Right renal cortex interstitium (tissue), 3 donors: ENCODE results near the gene PDE7B. TPM values are rescaled to one million over a fixed set of nuclear protein-coding genes. Genes with fewer than 3 reads are reported as not detected.

Source experiments
- DNase-seq, 3 donors: peaks; one replicate each; pipeline ENCODE4 v3.0.0-alpha.2; 2013; ENCODE audit warnings: low read depth in 3 of 3, low spot score in 2 of 3
- polyA plus RNA-seq, 3 donors: library from polyadenylated mRNA; unstranded; fragments of 120-200 nt; gene quantifications; one replicate each; pipeline ENCODE4 v1.2.1, GENCODE V29; 2013; ENCODE audit not compliant: insufficient read length in 3 of 3

The PDE7B gene
- polyA plus RNA-seq, 3 donors, result 8.3 to 9.2 (median 8.7) TPM

- no peak for DNase-seq
Measured at GRCh38 chr6:135883536-135883935, 32.0 kb downstream of the PDE7B start.

GRCh38 chr6:135884136-135884535 lies 32.6 kb downstream of the PDE7B start:
- DNase-seq, result no peak

- DNase-seq, result no peak
Measured at GRCh38 chr6:135887069-135887468, 35.6 kb downstream of the PDE7B start.

GRCh38 chr6:135888818-135889217 lies 37.3 kb downstream of the PDE7B start:
- DNase-seq, result no peak

DNA sequence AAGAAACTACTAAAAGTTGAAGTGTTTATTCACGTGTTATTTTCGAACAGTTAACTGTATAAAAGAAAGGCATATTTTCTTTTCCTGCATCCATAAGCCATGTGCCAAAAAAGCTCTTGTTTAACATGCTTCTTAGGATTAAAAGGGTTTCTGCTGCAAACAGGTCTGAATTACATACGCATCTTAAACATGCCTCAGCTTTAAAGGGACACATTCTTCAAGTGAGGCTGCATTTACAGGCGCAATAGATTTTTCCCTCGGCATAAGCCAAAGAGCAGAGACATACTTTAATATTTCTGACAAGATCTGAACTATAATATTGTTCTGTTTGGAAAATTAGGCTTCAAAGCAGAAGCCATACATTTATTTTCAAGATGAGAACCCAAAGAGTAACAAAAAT lies 39.4 kb downstream of the PDE7B start:
- no peak for DNase-seq

GRCh38 chr6:135891710-135892109 lies 40.2 kb downstream of the PDE7B start:
- no peak for DNase-seq

GRCh38 chr6:135895231-135895911 lies 43.9 kb downstream of the PDE7B start:
- DNase-seq, result no peak

- no peak for DNase-seq
Measured at GRCh38 chr6:135897087-135897486, 45.6 kb downstream of the PDE7B start.

GRCh38 chr6:135901774-135902524 lies 50.4 kb downstream of the PDE7B start:
- DNase-seq, result no peak

DNA sequence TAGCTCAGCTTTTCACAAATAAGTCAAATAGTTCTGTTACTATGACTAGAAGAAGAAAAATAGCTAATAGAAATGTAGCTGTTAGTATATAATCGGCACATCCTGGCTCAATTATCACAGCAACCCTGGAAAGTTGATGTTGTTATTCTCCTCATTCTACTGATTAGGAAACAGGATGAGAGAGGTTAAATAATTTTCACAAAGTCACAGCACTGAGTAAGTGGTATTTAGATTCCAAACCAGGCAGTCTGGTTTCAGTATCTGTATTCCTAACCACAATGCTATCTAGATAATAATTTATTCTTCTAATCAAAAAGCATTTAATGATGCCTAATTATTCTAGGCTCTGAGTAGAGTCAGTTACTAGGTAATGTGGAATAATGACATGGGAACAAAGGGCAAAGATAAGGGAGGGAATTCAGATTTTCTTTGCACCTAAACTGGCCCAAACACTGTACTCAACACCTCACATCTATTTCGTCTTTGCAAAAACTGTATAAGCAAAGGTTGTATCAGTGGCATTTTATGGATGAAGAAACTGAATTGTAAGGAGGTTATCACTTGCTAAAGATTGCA lies 51.3 kb downstream of the PDE7B start:
- no peak for DNase-seq

- no peak for DNase-seq
Measured at GRCh38 chr6:135904666-135905065, 53.2 kb downstream of the PDE7B start.

- DNase-seq, result no peak
Measured at GRCh38 chr6:135905604-135906300, 54.3 kb downstream of the PDE7B start.

- DNase-seq, result no peak
Measured at GRCh38 chr6:135906542-135906941, 55.0 kb downstream of the PDE7B start.

- DNase-seq, result no peak
Measured at GRCh38 chr6:135906972-135907465, 55.5 kb downstream of the PDE7B start.

GRCh38 chr6:135909737-135910387 lies 58.4 kb downstream of the PDE7B start:
- no peak for DNase-seq

- no peak for DNase-seq
Measured at GRCh38 chr6:135910790-135911618, 59.5 kb downstream of the PDE7B start.

GRCh38 chr6:135913785-135914184 lies 62.3 kb downstream of the PDE7B start:
- DNase-seq, result no peak

- no peak for DNase-seq
Measured at GRCh38 chr6:135919026-135919425, 67.5 kb downstream of the PDE7B start.

- no peak for DNase-seq
Measured at GRCh38 chr6:135920689-135921088, 69.2 kb downstream of the PDE7B start.

DNA sequence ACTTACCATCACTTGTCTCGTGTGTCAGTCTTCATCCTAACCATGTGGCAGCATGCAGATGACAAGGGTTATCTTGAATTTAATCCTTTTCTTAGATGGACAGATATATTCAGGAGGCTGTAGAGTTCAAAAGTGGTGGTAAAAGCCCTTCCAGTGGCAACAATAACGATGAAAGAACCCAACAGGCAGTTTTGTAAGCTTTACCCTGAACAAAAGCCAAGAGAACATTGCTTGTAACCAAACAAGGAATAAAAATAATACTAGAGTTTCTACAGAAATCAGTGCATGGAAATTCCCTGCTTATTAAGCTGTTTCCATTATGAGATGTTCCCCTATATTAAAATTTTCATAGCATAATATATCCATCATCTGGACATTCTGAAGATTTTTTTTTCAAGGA lies 69.7 kb downstream of the PDE7B start:
- no peak for DNase-seq
